Activated CD4-positive, alpha-beta memory T cell treated with anti-CD3 and anti-CD28 coated beads, Interleukin-2, amount 10 ng/mL, durations not matched to agents 7 days and 5 days (primary cell): ENCODE data around the gene E2F2. TPM values are rescaled to one million over a fixed set of nuclear protein-coding genes. Genes with fewer than 3 reads are reported as not detected.
"Not testable (repeated sequence)": the region's sequence is repeated elsewhere in the genome, so short reads cannot be mapped to it uniquely, and the experiment has no call there.

Experiments
- CTCF ChIA-PET: fragments of 350-600 bp; sonication (Branson Sonifier 250); formaldehyde crosslinking; loops from one replicate; lab custom pipeline; 2021; ENCODE audit warnings: antibody characterized with exemption, inconsistent platforms; lab: Charles Lee
- POLR2A ChIA-PET: fragments of 350-600 bp; sonication (Branson Sonifier 250); formaldehyde crosslinking; loops from one replicate; lab custom pipeline; 2021; ENCODE audit warnings: antibody characterized with exemption; lab: Charles Lee
- DNase-seq: peaks from one replicate; pipeline ENCODE4 v3.0.0-alpha.2; 2020
- H3K27ac Mint-ChIP-seq: one replicate; pipeline ENCODE4 v1.8.0; 2021; ENCODE audit warnings: mild to moderate bottlenecking, mixed read lengths
- H3K27me3 Mint-ChIP-seq: one replicate; pipeline ENCODE4 v1.8.0; 2021; ENCODE audit warnings: mixed read lengths
- H3K36me3 Mint-ChIP-seq: one replicate; pipeline ENCODE4 v1.8.0; 2021; ENCODE audit warnings: low read depth, mixed read lengths
- H3K4me1 Mint-ChIP-seq: one replicate; pipeline ENCODE4 v1.8.0; 2021; ENCODE audit warnings: mixed read lengths
- H3K4me3 Mint-ChIP-seq: one replicate; pipeline ENCODE4 v1.8.0; 2021; ENCODE audit warnings: mild to moderate bottlenecking, mixed read lengths
- H3K9me3 Mint-ChIP-seq: one replicate; pipeline ENCODE4 v1.8.0; 2021; ENCODE audit warnings: mixed read lengths
- total RNA-seq, 2 experiments: library from RNA; stranded (reverse); gene quantifications; one replicate each; pipeline ENCODE4 v1.2.3, GENCODE V29; 2021

E2F2 gene
- total RNA-seq, 2 experiments from 2014 or later = 93.4 to 98.9 TPM

DNA sequence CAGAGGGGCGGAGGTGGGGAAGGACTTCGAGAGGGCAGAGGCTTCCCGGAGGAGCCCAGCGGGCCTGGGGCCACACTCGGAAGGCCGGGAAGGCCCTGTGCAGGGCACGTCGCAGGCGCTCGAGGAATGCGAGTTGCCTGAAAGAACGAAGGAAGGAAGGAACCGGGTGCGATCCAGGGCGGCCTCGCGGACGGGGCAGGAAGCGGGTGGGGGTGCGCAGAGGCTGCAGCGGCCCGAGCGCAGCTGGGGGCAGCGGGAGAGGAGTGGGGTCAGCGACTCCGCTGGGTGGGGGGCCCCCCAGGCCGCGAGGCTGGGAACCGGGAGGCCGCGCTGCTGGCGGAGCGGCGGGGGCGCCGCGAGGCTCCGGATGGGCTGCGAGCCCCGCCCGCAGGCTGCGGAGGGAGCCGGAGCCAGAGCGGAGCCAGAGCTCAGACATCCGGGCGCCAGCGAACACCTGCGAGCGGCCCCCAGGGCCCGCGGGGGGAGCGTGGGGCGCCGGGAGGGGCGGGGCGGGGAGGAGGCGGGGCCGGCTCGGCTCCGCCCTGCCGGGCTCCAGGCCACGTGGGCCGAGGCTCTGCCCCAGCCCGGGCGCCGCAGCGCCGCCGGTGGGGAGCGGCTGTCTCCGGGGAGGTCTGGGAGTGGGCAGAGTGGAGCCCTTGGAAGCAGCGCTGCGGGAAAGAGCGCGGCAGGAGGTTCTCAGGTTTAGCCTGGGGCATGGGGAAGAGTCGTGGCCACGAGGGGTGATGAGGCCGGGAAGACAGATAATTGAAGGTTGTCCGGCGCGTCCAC, 23.6 kb upstream of the E2F2 start:
- H3K27ac Mint-ChIP-seq = peak overlapping the region; percentile 78
- H3K4me3 Mint-ChIP-seq = peak overlapping the region; percentile 76
- CTCF ChIA-PET = interaction anchor here (0.6 to 18.2 kb wide), 20 partner anchors 9 to 186 kb away, joined by 3 to 545 read pairs (median 4); partner anchors contain the start of genes E2F2 and RPL11
- H3K4me1 Mint-ChIP-seq = peaks cover 52% of the 10 kb centered on the region
- peaks cover 6% of the 10 kb centered on the region for H3K36me3 Mint-ChIP-seq
- peak; percentile 89 for DNase-seq
- POLR2A ChIA-PET = interaction anchor here (0.6 to 8.5 kb wide), 19 partner anchors 9 to 210 kb away, joined by 3 to 63 read pairs (median 5); partner anchors contain the start of genes E2F2, ELOA, HNRNPR and RPL11
- no peaks in the 10 kb centered on the region for H3K9me3 Mint-ChIP-seq
- H3K27me3 Mint-ChIP-seq = peaks cover 28% of the 10 kb centered on the region

DNA sequence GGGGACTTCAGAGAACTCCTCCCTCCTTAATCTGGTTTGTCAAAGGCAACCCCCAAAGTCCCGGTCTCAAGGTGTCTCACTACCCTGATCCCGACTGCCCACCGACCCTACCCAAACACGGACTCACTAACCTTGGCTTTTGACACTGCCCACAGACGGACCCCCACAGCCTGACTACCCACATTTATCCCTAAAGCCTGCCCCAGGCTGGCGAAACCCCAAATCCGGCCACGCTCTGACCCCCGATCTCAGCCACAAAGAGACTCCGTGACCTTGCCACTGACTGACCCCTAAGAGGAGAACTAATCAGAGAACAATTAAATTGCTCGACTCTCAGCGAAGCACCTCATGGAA, 23.1 kb upstream of the E2F2 start:
- peak overlapping the region; percentile 78 for H3K27ac Mint-ChIP-seq
- no peaks in the 10 kb centered on the region for H3K9me3 Mint-ChIP-seq
- ChIA-PET CTCF (interaction anchor here (0.6 to 18.2 kb wide), 17 partner anchors 8 to 137 kb away, joined by 3 to 545 read pairs (median 4); partner anchors contain the start of genes E2F2 and RPL11), POLR2A (interaction anchor here (1.0 to 8.5 kb wide), 16 partner anchors 9 to 209 kb away, joined by 3 to 63 read pairs (median 6); partner anchors contain the start of genes E2F2, HNRNPR and RPL11)
- H3K4me3 Mint-ChIP-seq = peak overlapping the region; percentile 76
- H3K4me1 Mint-ChIP-seq = peaks cover 48% of the 10 kb centered on the region
- H3K36me3 Mint-ChIP-seq = peaks cover 6% of the 10 kb centered on the region
- peaks cover 28% of the 10 kb centered on the region for H3K27me3 Mint-ChIP-seq
- DNase-seq = no peak

DNA sequence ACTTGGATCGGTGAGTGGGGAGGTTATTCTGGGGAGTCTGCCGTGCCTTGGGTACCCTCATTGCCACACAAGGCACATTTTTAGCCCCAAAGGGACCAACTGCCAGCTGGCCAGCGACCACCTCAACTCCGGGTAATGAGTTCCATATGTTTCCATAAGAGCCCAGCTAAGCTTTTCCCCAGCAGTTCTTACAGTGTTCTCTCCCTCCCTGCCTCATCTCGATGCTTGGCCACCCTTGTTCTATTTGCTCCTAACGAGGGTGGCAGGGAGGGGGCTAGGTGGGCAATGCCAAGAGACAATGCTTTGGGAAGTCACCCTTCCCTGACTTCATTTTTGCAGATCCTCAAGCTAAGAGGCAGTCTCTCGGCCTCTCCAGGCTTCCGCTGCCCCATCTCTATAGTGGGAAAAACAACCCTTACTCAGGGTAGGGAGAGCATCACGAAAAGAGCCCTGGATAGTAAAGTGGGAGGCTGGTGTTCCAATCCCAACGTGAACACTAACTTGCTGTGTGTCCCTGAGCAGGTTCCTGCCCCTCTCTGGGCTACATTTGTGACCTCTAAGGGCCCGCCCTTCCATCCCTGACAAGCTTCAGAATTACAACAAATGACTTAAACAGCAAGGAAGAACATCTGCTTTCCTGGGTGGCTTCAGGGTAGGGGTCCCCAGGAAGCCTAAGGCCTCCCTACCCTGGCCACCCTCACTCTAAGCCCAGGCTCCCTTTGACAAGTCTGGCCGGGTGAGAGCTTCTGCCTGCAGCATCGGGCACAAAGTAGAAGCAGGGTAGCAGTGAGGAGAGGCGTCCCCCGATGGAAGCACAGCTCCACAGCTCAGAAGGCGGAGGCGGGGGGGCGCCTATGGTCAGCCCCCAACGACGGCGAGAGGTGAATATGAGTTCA, 22.4 kb upstream of the E2F2 start:
- POLR2A ChIA-PET = interaction anchor here (0.9 to 8.5 kb wide), 11 partner anchors 8 to 209 kb away, joined by 3 to 63 read pairs (median 5); partner anchors contain the start of genes E2F2, HNRNPR and RPL11
- peak overlapping the region; percentile 76 for H3K4me3 Mint-ChIP-seq
- no peaks in the 10 kb centered on the region for H3K9me3 Mint-ChIP-seq
- DNase-seq = no peak
- H3K27ac Mint-ChIP-seq = peak overlapping the region; percentile 78
- peaks cover 28% of the 10 kb centered on the region for H3K27me3 Mint-ChIP-seq
- peaks cover 6% of the 10 kb centered on the region for H3K36me3 Mint-ChIP-seq
- CTCF ChIA-PET = interaction anchor here (0.6 to 18.2 kb wide), 6 partner anchors 9 to 93 kb away, joined by 3 to 545 read pairs (median 4); no protein-coding TSS in a partner anchor
- H3K4me1 Mint-ChIP-seq = peaks cover 44% of the 10 kb centered on the region

DNA sequence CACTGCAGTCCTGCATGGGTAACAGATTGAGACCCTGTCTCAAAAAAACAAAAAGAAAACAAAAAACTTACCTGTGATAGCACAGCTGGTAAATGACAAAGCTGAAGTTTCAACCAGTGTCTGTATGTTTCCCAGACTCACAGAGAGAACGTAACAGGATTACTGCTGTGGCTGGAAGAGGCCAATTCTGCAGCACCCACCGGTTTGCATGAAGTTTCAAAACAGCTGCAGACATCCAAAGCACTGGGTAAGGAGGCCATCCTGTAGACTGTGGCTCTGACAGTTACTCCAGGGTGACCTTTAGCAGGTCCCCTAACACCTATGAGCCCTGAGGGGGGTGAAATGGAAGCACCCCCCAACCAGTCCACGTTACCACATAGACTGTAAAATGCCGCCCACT, 20.8 kb upstream of the E2F2 start:
- DNase-seq = no peak
- Mint-ChIP-seq H3K27me3 (peaks cover 29% of the 10 kb centered on the region), H3K27ac (no peak overlapping the region), H3K4me3 (no peak overlapping the region), H3K9me3 (no peaks in the 10 kb centered on the region), H3K4me1 (peaks cover 29% of the 10 kb centered on the region), H3K36me3 (no peaks in the 10 kb centered on the region)
- CTCF ChIA-PET = interaction anchor here (18.2 kb wide), 1 partner anchor 84 kb away, joined by 545 read pairs; no protein-coding TSS in a partner anchor
- POLR2A ChIA-PET = interaction anchor here (2.0 kb wide), 1 partner anchor 83 kb away, joined by 4 read pairs; no protein-coding TSS in a partner anchor

DNA sequence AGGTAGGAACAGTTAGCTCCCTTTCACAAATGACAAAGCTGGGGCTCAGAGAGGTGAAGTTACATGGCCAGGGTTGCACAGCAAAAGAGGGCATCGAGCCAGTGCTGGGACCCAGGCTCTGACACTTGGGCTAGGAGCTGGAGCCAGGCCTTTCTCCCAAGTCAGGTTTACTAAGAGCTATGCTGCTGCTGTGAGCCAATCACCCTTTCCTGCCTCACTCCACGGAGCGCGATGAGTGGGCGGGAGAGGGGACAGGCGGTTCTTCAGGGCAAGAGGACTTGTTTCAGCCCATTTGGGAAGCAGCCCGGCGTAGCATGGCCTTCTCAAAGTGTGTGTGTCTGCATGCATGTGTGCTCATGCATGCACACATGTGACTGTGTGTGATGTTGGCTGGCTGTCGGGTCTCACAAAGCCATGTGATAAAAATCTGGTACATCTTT, 17.7 kb upstream of the E2F2 start:
- ChIA-PET POLR2A (interaction anchor here (1.7 kb wide), 1 partner anchor 10 kb away, joined by 8 read pairs; the partner anchor contains the start of gene ID3), CTCF (interaction anchor here (0.9 to 18.2 kb wide), 5 partner anchors 9 to 116 kb away, joined by 3 to 545 read pairs (median 3); partner anchors contain the start of gene ID3)
- H3K27me3 Mint-ChIP-seq = peaks cover 18% of the 10 kb centered on the region
- H3K27ac Mint-ChIP-seq = no peak overlapping the region
- H3K9me3 Mint-ChIP-seq = no peaks in the 10 kb centered on the region
- H3K36me3 Mint-ChIP-seq = no peaks in the 10 kb centered on the region
- no peak for DNase-seq
- H3K4me3 Mint-ChIP-seq = no peak overlapping the region
- peaks cover 3% of the 10 kb centered on the region for H3K4me1 Mint-ChIP-seq

DNA sequence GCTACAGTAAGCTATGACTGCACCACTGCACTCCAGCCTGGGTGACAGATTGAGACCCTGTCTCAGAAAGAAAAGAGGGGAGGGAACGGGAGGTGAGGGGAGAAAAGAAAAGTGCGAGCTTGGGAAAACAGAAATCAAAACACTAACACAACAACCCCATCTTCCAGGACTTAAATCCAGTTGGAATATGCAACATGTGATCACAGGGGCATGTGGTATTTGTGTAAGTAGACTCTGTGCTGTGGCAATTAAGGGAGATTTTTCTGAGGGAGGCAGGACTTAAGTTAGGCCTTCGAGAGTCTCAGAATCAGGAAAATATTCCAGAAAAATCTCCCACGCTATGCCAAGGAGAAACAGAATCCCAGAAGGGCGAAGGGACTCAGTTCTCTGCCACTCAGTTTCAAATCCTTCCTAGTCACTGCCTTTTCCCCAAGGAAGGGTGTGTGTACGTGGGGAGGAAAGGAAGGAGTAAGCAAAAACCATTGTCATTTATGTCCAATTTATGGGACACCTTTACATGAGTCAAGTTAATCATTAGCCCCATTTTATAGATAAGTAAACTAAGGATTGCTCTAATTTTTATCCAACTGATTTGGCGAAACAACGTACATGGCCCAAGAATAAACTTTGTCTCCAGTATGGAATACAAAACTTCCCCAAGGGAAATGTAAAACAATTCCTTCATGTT, 16.0 kb upstream of the E2F2 start:
- CTCF ChIA-PET = interaction anchor here (0.6 to 18.2 kb wide), 9 partner anchors 8 to 118 kb away, joined by 3 to 545 read pairs (median 9); partner anchors contain the start of gene ID3
- POLR2A ChIA-PET = interaction anchor here (3.8 kb wide), 1 partner anchor 89 kb away, joined by 35 read pairs; no protein-coding TSS in a partner anchor

DNA sequence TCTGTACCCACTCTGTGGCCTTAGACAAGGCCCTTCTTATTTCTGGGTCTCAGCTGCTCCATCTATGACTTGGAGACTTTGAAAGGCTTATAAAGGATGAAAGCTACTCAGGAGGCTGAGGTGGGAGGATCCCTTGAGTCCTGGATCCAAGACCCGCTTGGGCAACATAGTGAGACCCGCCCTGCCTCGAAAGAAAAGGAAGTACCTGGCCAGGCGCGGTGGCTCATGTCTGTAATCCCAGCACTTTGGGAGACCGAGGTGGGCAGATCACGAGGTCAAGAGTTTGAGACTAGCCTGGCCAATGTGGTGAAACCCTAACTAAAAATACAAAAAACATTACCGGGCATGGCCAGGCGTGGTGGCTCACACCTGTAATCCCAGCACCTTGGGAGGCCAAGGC, 14.8 kb upstream of the E2F2 start:
- H3K36me3 Mint-ChIP-seq = no peaks in the 10 kb centered on the region
- no peak for DNase-seq
- H3K27me3 Mint-ChIP-seq = peaks cover 13% of the 10 kb centered on the region
- peaks cover 3% of the 10 kb centered on the region for H3K4me1 Mint-ChIP-seq
- POLR2A ChIA-PET = interaction anchor here (1.0 to 3.8 kb wide), 3 partner anchors 13 to 91 kb away, joined by 3 to 35 read pairs (median 3); no protein-coding TSS in a partner anchor
- no peak overlapping the region for H3K27ac Mint-ChIP-seq
- CTCF ChIA-PET = interaction anchor here (0.7 to 18.2 kb wide), 11 partner anchors 9 to 120 kb away, joined by 3 to 545 read pairs (median 9); partner anchors contain the start of gene ID3
- no peaks in the 10 kb centered on the region for H3K9me3 Mint-ChIP-seq
- H3K4me3 Mint-ChIP-seq = no peak overlapping the region

More for the DNA sequence above, 16.0 kb upstream of the E2F2 start:
- Mint-ChIP-seq H3K27me3 (peaks cover 14% of the 10 kb centered on the region), H3K4me3 (no peak overlapping the region), H3K27ac (no peak overlapping the region), H3K4me1 (no peaks in the 10 kb centered on the region), H3K36me3 (no peaks in the 10 kb centered on the region), H3K9me3 (no peaks in the 10 kb centered on the region)
- DNase-seq = no peak

DNA sequence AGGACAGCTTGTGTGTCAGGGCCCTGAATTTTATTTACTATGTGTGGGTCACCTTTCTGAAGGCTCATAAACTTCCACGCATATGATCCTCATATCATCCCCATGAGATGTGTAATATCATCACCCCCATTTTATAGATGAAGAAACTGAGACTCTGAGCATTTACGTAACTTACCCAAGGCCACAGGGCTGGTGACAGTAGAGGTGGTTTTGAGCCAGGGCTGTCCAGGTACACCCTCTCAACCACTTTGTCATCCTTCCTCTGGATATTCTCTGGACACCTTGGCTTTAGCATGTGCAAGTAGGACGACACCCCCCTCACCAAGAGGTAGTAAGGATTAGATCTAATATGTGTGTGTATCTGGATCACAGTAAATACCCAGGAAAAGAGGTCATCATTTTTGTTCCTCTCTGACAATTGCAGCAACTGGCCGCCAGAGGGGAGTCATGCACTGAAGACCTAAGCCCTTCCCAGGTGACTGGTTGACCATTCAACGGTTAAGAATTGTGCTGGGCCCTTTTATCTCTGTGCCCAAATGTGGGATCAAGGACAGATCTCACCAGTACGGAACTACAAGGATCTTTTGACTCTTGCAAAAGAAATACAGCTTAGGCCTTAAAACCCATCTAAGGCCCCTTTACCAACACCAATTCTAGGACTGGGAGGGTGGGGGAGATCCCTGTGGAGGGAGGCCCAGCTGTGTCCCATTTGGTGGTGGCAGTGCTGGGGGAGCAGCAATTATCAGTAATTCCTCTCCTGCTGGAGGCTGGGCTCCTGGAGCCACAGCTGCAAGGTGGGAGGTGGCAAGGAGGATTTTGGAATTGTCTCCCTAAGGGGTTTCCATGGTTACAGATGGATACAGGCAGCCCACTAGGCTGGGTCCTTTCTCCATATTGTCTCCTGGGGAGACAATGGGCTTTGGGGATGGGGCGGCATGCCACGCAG, 13.7 kb upstream of the E2F2 start:
- peak; percentile 78 for DNase-seq
- H3K4me1 Mint-ChIP-seq = peaks cover 9% of the 10 kb centered on the region
- CTCF ChIA-PET = interaction anchor here (0.5 to 18.2 kb wide), 17 partner anchors 9 to 249 kb away, joined by 3 to 545 read pairs (median 6); partner anchors contain the start of gene ID3
- H3K9me3 Mint-ChIP-seq = no peaks in the 10 kb centered on the region
- peaks cover 14% of the 10 kb centered on the region for H3K27me3 Mint-ChIP-seq
- POLR2A ChIA-PET = interaction anchor here (0.7 to 3.8 kb wide), 5 partner anchors 9 to 92 kb away, joined by 3 to 35 read pairs (median 7); no protein-coding TSS in a partner anchor
- H3K27ac Mint-ChIP-seq = no peak overlapping the region
- no peak overlapping the region for H3K4me3 Mint-ChIP-seq
- H3K36me3 Mint-ChIP-seq = no peaks in the 10 kb centered on the region

DNA sequence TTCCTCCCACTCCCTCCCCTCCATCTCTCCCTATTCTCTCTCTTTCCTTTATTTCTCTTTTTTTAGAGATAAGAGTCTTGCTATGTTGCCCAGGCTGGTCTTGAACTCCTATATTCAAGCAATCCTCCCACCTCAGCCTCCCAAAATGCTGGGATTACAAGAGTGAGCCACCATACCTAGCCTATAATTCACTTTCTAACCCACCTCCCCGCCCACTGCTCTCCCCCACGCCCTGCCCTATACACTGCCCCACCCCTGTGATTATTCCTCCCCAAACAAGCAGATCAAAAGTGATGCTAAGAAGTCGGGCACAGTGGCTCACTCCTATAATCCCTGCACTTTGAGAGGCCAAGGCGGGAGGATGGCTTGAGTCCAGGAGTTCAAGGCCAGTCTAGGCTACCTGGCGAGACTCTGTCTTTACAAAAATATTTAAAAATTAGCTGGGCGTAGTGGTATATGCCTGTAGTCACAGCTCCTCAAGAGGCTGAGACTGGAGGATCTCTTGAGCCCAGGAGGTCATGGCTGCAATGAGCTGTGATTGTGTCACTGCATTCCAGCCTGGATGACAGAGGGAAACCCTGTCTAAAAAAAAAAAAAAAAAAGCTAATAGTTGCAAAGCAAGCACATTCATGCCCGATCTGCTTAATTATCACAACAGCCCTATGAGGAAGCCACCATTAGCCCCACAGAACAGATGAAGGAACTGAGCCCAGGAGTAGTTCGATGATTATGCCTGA, 12.8 kb upstream of the E2F2 start:
- Mint-ChIP-seq H3K27me3 (peaks cover 12% of the 10 kb centered on the region), H3K4me3 (no peak overlapping the region), H3K9me3 (no peaks in the 10 kb centered on the region), H3K27ac (no peak overlapping the region), H3K36me3 (no peaks in the 10 kb centered on the region), H3K4me1 (peaks cover 12% of the 10 kb centered on the region)
- CTCF ChIA-PET = interaction anchor here (0.6 to 18.2 kb wide), 11 partner anchors 9 to 249 kb away, joined by 3 to 545 read pairs (median 7); partner anchors contain the start of gene ID3
- POLR2A ChIA-PET = interaction anchor here (0.7 to 3.8 kb wide), 4 partner anchors 20 to 100 kb away, joined by 3 to 35 read pairs (median 5); no protein-coding TSS in a partner anchor
- DNase-seq = no peak

DNA sequence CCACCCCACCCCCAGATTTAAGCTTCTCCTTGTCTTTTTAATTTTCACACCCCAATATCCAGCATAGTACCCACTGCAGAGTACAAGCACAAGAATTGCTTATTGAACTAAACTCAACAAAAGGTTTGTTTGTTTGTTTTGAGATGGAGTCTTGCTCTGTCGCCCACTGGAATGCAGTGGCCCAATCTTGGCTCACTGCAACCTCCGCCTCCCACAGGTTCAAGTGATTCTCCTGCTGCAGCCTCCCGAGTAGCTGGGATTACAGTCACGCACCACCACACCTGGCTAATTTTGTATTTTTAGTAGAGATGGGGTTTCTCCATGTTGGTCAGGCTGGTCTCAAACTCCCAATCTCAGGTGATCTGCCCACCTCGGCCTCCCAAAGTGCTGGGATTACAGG, 11.9 kb upstream of the E2F2 start:
- H3K4me3 Mint-ChIP-seq, DNase-seq, H3K36me3 Mint-ChIP-seq, H3K9me3 Mint-ChIP-seq, H3K27ac Mint-ChIP-seq: not testable (repeated sequence)
- peaks cover 12% of the 10 kb centered on the region for H3K27me3 Mint-ChIP-seq
- H3K4me1 Mint-ChIP-seq = peaks cover 12% of the 10 kb centered on the region
- POLR2A ChIA-PET = interaction anchor here (1.0 to 1.7 kb wide), 2 partner anchors 11 to 95 kb away, joined by 3 to 5 read pairs; no protein-coding TSS in a partner anchor
- CTCF ChIA-PET = interaction anchor here (5.5 to 18.2 kb wide), 3 partner anchors 16 to 93 kb away, joined by 131 to 545 read pairs (median 298); partner anchors contain the start of gene E2F2
